GM19328 (cell line): Measurements from ENCODE around the gene SMPD2.
A peak's percentile ranks its signal among the peaks of the same experiment; 100 is the strongest.

Source experiments
- ATAC-seq: cut with Tn5 transposase; IDR thresholded peaks from one replicate; pipeline ENCODE4 v1.9.1; 2021; ENCODE audit warnings: mild to moderate bottlenecking, moderate library complexity; ENCODE audit not compliant: unreplicated experiment

The SMPD2 gene, protein sequence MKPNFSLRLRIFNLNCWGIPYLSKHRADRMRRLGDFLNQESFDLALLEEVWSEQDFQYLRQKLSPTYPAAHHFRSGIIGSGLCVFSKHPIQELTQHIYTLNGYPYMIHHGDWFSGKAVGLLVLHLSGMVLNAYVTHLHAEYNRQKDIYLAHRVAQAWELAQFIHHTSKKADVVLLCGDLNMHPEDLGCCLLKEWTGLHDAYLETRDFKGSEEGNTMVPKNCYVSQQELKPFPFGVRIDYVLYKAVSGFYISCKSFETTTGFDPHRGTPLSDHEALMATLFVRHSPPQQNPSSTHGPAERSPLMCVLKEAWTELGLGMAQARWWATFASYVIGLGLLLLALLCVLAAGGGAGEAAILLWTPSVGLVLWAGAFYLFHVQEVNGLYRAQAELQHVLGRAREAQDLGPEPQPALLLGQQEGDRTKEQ

GRCh38 chr6:109440331-109441068 is at the start of gene SMPD2, which contains the start of gene PPIL6:
TSS of gene SMPD2 (plus strand) at chr6:109440724. CDS start at chr6:109441122, 398 bp downstream.
TSS of gene PPIL6 (minus strand) at chr6:109440628. CDS start at chr6:109440590, 38 bp downstream.
- ATAC-seq = peak; percentile 91

DNA sequence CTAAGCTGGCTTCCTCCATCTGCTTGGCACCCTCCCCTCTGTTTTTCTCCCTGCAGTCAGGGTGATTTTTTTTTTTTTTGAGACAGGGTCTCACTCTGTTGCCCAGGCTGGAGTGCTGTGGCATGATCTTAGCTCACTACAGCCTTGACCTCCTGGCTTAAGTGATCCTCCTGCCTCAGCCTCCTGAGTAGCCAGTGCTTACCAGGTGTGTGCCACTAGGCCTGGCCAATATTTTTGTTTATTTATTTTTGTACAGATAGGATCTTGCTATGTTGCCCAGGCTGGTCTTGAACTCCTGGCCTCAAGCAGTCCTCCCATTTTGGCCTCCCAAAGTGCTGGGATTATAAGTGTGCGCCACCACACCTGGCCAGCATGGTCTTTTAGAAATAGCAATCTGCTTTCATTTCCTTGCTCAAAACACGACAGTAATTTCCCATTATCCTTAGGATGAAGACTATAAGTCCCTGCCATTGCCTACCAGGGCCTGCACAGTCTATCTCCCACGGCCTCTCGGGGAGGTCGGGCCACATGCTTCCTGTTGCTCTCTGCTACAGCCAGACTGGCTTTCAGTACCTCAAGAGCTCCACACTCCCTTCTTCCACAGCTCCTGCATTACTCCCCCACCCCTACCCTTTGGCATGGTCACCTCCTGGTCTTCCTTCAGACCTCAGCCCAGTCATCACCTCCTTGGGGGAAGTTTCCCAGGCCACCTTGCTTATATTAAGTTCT is 47.2 kb upstream of the SMPD2 start:
- no peak for ATAC-seq

DNA sequence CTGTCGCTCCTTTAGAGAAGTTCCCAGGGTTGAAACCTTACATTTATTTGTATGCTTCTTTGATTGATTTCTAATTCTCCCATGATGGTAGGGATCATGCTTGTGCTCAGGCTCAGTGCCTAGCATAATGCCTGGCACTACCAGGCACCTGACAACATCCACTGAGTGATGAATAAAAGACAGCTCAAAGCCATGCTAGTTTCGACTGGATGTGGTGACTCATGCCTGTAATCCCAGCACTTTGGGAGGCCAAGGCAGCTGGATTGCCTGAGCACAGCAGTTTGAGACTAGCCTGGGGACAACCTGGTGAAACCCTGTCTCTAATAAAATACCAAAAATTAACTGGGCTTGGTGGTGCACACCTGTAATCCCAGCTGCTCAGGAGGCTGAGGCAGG is 46.6 kb upstream of the SMPD2 start:
- ATAC-seq = no peak

GRCh38 chr6:109396046-109396718 is 44.3 kb upstream of the SMPD2 start:
- ATAC-seq = no peak

DNA sequence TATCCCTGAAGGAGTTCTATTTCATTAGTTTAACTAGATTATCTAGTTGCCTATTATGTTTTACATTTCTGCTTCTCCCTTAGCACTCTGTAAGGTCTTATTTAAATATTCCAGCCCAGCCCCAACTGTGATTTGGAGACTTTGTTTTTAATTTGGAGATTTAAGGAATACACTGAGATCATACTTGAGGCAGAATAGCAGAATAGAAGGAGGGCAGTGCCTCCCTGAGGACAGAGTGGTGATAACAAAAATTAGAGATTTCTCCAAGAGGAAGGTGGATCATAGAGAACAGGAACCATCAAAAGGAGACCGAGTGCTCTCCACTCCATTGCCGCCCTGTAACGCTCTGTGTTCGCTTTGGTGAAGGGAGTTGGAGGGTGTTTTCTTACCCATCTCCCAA is 43.5 kb upstream of the SMPD2 start:
- no peak for ATAC-seq

GRCh38 chr6:109406196-109406595 is 34.3 kb upstream of the SMPD2 start:
- no peak for ATAC-seq

GRCh38 chr6:109411034-109411433 is 29.5 kb upstream of the SMPD2 start:
- no peak for ATAC-seq

DNA sequence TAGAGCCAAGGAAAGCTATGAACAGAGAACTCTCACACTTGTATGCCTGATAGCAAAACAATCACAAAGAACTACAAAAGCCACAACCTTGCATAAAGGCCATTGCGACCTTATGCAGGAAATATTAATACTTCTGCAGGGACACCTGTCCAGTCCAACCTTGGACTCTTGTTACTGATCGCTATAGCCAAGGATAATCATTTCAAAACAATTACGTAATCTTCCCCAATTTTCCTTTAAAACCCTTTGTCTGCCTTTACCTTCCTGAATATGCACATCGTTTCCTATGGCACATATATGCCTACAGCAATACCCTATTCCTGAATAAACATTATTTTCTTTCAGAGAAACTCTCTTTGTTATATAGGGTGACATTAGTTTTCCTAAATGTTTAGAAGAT is 22.9 kb upstream of the SMPD2 start:
- no peak for ATAC-seq

DNA sequence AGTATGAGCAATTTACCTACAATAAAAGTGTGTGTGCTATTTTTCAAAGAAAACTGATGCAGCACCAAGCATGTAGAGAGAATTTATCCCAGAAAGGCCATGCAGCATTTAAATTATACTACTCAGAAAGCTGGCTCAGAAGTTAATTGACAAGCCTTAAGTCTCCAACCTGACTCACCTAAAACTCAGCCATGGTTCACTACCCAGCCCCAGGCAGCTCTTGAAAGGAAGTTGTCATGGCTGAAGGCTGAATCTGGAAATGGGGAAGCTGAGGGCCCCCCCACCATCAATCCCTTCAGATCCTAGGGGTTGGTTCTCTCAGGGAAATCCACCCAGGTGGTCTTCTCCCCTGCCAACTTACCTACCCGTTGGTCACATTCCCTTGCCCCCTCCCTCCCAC is 19.8 kb upstream of the SMPD2 start:
- ATAC-seq = no peak

GRCh38 chr6:109421184-109421583 is 19.3 kb upstream of the SMPD2 start:
- ATAC-seq = no peak

DNA sequence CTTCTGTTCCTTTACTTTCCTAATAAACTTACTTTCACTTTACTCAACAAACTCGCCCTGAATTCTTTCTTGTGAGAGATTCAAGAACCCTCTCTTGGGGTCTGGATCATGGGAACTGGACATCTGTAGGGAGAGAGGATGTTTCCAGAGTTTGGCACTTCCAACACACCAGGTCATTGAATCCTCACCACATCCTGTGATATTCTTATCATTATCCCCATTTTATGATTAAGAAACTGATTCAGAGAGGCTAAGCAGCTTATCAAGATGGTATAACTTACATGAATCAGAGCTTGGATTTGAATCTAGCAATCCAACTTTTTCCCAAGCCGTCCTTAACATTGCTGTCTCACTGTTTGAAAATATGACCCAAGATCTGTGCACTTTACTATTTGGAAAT is 15.6 kb upstream of the SMPD2 start:
- ATAC-seq = no peak

- no peak for ATAC-seq
Measured at GRCh38 chr6:109428889-109429477, 11.5 kb upstream of the SMPD2 start.

GRCh38 chr6:109429496-109429895 is 11.0 kb upstream of the SMPD2 start:
- ATAC-seq = no peak

DNA sequence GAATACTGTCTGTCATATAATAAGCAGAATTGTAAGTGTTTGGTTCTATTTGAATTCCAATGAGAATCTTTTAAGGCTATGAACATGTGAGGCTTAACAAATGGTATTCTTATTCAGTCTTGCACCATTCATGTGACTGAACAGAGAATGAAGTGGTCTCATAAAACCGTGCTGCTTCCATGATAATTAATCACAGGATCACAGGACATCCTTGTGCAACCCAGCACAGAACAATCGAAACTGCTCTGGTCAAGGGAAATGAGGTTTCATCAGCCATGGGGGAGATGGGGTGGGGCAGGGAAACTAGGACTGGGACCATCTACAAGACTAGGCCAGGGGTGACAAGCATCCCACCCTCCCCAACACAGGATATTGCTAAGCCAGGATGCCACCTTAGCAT is 6.1 kb upstream of the SMPD2 start:
- no peak for ATAC-seq

GRCh38 chr6:109436041-109436440 is 4.5 kb upstream of the SMPD2 start:
- ATAC-seq = no peak

GRCh38 chr6:109441069-109441816 is 719 bp downstream of the SMPD2 start:
- no peak for ATAC-seq

- ATAC-seq = no peak
Measured at GRCh38 chr6:109442393-109442924, 1.9 kb downstream of the SMPD2 start.

GRCh38 chr6:109443425-109443950 is 3.0 kb downstream of the SMPD2 start:
- ATAC-seq = no peak

- ATAC-seq = no peak
Measured at GRCh38 chr6:109445382-109445781, 4.9 kb downstream of the SMPD2 start.
